IPS-20b (cell line): ENCODE data around the gene TRMT1.
"Not testable (repeated sequence)": the region's sequence is repeated elsewhere in the genome, so short reads cannot be mapped to it uniquely, and the experiment has no call there.

Experiments used
- H3K27ac ChIP-seq: one replicate; pipeline ENCODE4 v1.5.1; 2013; ENCODE audit warnings: low read length
- H3K27me3 ChIP-seq: 2 replicates; pipeline ENCODE4 v1.6.1; 2013; ENCODE audit warnings: mild to moderate bottlenecking, low read length, inconsistent platforms; ENCODE audit not compliant: insufficient read depth
- H3K36me3 ChIP-seq: 2 replicates; pipeline ENCODE4 v1.6.1; 2013; ENCODE audit warnings: low read depth, mild to moderate bottlenecking, inconsistent platforms, low read length, moderate library complexity; ENCODE audit not compliant: insufficient read depth
- H3K4me1 ChIP-seq: 2 replicates; pipeline ENCODE4 v1.6.1; 2013; ENCODE audit warnings: mild to moderate bottlenecking, control low read depth, inconsistent platforms, low read length, moderate library complexity; ENCODE audit not compliant: insufficient read depth
- H3K4me3 ChIP-seq: 2 replicates; pipeline ENCODE4 v1.5.1; 2013; ENCODE audit warnings: mild to moderate bottlenecking, low read length, inconsistent platforms
- H3K9ac ChIP-seq: 2 replicates; pipeline ENCODE4 v1.6.1; 2013; ENCODE audit warnings: low read depth, mild to moderate bottlenecking, inconsistent platforms, low read length, moderate library complexity
- H3K9me3 ChIP-seq: 2 replicates; pipeline ENCODE4 v1.6.1; 2013; ENCODE audit warnings: mild to moderate bottlenecking, low read depth, low read length, inconsistent platforms; ENCODE audit not compliant: insufficient read depth

TRMT1 gene

DNA sequence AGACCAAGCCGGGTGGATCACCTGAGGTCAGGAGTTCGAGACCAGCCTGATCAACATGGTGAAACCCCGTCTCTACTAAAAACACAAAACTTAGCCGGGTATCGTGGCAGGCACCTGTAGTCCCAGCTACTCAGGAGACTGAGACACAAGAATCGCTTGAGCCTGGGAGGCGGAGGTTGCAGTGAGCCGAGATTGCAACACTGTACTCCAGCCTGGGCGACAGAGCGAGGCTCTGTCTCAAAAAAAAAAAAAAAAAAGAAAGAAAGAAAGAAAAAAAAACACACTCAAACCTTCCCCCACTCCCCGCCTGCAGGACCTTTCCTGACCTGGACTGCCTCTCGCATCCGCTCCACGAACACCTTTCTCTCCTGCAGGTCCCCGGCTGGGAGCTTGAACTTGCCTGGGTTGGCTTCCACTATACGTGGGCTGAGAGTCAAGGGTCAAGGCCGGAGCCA lies 32.7 kb upstream of the TRMT1 start:
- not testable (repeated sequence) for H3K27me3 ChIP-seq, H3K27ac ChIP-seq, H3K9me3 ChIP-seq, H3K4me1 ChIP-seq
- Histone ChIP-seq H3K9ac (peak overlapping the region; percentile 97; the same call in 1 of the 2 replicates), H3K4me3 (peak overlapping the region; percentile 98), H3K36me3 (peaks cover 10% of the 10 kb centered on the region)

DNA sequence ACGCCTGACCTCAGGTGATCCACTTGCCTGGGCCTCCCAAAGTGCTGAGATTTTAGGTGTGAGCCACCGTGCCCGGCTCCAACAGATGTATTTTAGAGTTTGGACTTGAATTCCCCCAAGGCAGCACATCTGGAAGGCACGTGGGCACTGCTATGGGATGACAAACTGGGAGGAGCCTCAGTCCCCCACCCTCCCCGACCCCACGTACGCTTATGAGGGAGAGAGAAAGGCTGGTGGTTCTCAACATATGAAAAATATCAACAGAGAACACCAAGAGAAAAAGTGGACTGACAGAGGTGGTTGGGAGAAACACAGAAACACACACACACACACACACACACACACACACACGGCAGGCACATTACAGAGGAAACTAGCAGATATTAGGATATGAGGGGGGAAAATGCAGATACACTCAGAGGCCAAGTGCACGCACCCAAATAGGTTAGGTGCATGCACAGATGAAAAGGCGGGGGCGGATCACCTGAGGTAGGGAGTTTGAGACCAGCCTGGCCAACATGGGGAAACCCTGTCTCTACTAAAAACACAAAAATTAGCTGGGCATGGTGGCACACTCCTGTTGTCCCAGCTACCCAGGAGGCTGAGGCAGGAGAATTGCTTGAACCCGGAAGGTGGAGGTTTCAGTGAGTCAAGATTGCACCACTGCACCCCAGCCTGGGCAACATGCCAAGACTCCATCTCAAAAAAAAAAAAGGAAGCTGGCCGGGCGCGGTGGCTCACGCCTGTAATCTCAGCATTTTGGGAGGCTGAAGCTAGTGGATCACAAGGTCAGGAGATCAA lies 30.4 kb upstream of the TRMT1 start:
- no peaks in the 10 kb centered on the region for H3K4me1 ChIP-seq
- H3K27ac ChIP-seq = no peak overlapping the region
- H3K4me3 ChIP-seq = no peak overlapping the region

DNA sequence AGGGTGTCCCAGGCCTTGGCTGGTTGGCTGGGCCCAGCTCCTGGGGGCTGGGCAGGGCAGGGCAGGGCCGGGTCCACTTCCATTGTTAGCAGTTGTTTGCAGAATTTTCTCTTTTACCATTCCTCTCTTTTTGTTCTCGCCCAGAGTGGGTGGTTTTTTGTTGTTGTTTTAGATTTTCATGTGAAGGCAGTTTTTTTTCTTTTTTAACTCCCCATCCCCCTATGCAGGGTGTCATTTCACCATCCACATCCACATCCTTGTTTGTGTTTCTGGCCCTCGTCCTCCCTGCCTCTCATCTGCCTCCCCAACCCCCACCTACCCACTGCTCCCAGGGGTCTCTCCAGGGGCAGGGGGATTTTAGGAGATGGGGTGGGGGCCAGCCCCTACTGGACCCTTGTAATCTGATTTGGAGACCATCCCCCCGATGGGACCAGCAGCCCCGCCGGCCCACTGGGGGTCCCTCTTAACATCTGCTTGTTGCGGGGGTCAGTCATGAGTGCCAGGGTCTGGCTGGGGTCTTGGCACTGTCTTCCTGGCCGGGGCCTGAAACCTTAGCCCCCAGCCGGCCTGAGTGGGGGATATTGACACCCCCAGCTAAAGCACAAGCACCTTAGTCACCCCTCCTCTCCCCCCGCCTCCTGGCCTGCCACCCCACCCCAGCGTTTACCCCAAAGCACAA lies 23.2 kb upstream of the TRMT1 start:
- Histone ChIP-seq H3K9me3 (no peaks in the 10 kb centered on the region), H3K4me3 (no peak overlapping the region), H3K27me3 (no peaks in the 10 kb centered on the region), H3K27ac (no peak overlapping the region), H3K9ac (no peak overlapping the region), H3K4me1 (no peaks in the 10 kb centered on the region), H3K36me3 (peaks cover 51% of the 10 kb centered on the region)

More for the DNA sequence above, 30.4 kb upstream of the TRMT1 start:
- Histone ChIP-seq H3K27me3 (no peaks in the 10 kb centered on the region), H3K9me3 (no peaks in the 10 kb centered on the region), H3K36me3 (peaks cover 9% of the 10 kb centered on the region), H3K9ac (no peak overlapping the region)

DNA sequence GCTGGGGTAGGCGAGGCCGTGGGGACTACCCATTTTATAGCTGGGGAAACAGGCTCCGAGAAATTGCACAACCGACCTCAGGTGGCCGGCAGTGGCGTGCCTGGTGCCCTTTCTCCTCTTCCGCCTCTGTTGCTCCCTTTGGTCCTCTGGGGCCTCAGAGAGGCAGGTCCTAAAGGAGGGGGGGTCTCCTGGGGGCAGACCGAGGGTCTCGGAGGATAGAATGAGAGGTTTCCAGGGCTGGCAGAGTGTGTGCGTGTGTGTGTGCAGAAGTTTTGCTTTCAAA lies 22.3 kb upstream of the TRMT1 start:
- Histone ChIP-seq H3K27ac (no peak overlapping the region), H3K9me3 (no peaks in the 10 kb centered on the region), H3K36me3 (peaks cover 49% of the 10 kb centered on the region), H3K4me1 (no peaks in the 10 kb centered on the region), H3K27me3 (no peaks in the 10 kb centered on the region), H3K4me3 (no peak overlapping the region), H3K9ac (no peak overlapping the region)

DNA sequence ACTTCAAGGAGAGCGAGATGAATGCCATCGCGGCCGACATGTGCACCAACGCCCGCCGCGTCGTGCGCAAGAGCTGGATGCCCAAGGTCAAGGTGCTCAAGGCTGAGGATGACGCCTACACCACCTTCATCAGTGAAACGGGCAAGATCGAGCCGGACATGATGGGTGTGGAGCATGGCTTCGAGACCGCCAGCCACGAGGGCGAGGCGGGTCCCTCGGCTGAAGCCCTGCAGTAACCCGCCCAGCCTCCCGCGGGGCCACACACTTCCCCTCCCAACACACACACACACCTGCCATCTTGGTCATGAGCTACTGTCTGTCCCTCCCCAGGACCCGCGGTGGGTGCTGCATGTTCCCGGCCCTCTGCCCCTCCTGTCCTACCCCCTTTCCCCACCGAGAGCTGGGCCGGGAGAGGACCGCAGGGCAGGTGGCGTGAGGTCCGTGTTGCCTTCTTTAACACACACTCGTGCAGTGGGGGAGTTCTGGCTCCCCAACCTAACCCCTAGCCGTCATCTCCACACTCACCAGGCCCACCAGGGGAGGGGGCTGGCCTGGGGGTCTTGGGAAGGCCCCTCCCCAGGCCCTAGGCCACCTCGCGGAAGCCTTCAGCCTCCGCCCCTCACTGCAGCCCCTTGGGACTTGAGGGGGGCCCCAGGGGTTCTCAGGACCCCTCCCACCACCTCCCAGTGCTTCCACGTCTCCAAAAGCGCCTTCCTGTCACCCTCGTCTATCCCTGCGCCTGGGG lies 21.8 kb upstream of the TRMT1 start:
- Histone ChIP-seq H3K27me3 (no peaks in the 10 kb centered on the region), H3K9me3 (no peaks in the 10 kb centered on the region), H3K4me3 (no peak overlapping the region), H3K9ac (no peak overlapping the region), H3K27ac (no peak overlapping the region), H3K36me3 (peaks cover 54% of the 10 kb centered on the region), H3K4me1 (no peaks in the 10 kb centered on the region)

DNA sequence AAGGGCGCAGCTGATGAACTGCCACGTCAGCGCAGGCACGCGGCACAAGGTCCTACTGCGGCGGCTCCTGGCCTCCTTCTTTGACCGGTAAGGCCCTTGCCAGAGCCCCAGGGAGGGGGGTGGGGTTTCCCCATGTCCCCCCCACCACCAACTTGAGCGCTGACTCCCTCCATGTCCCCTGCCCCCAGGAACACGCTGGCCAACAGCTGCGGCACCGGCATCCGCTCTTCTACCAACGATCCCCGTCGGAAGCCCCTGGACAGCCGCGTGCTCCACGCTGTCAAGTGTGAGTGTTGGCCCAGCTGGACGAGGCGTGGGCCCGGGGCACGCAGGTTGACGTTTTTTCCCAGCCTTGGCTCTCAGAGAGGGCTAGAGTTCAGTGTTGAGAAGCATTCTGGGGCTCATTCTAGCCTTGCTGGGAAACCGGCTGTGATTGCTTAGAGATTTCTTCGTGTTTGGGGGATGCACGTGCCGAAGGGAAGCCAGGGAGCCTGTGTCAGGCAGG lies 20.8 kb upstream of the TRMT1 start:
- no peaks in the 10 kb centered on the region for H3K9me3 ChIP-seq
- no peak overlapping the region for H3K27ac ChIP-seq
- no peak overlapping the region for H3K9ac ChIP-seq
- peaks cover 55% of the 10 kb centered on the region for H3K36me3 ChIP-seq
- no peaks in the 10 kb centered on the region for H3K27me3 ChIP-seq
- H3K4me1 ChIP-seq = no peaks in the 10 kb centered on the region
- no peak overlapping the region for H3K4me3 ChIP-seq

DNA sequence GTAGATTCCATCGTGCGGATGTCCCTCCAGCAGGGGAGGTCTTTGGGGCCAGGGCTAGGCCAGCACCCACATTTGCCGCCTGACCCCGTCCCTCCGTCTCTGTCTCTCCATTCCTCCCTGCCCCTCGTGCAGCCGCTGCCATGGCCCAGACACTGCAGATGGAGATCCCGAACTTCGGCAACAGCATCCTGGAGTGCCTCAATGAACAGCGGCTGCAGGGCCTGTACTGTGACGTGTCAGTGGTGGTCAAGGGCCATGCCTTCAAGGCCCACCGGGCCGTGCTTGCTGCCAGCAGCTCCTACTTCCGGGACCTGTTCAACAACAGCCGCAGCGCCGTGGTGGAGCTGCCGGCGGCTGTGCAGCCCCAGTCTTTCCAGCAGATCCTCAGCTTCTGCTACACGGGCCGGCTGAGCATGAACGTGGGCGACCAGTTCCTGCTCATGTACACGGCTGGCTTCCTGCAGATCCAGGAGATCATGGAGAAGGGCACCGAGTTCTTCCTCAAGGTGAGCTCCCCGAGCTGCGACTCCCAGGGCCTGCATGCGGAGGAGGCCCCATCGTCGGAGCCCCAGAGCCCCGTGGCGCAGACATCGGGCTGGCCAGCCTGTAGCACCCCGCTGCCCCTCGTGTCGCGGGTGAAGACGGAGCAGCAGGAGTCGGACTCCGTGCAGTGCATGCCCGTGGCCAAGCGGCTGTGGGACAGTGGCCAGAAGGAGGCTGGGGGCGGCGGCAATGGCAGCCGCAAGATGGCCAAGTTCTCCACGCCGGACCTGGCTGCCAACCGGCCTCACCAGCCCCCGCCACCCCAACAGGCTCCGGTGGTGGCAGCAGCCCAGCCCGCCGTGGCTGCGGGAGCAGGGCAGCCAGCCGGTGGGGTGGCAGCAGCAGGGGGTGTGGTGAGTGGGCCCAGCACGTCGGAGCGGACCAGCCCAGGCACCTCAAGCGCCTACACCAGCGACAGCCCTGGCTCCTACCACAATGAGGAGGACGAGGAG lies 18.8 kb upstream of the TRMT1 start:
- no peaks in the 10 kb centered on the region for H3K4me1 ChIP-seq
- H3K9me3 ChIP-seq = no peaks in the 10 kb centered on the region
- no peak overlapping the region for H3K9ac ChIP-seq
- peaks cover 55% of the 10 kb centered on the region for H3K36me3 ChIP-seq
- H3K27me3 ChIP-seq = no peaks in the 10 kb centered on the region
- no peak overlapping the region for H3K4me3 ChIP-seq
- H3K27ac ChIP-seq = no peak overlapping the region

DNA sequence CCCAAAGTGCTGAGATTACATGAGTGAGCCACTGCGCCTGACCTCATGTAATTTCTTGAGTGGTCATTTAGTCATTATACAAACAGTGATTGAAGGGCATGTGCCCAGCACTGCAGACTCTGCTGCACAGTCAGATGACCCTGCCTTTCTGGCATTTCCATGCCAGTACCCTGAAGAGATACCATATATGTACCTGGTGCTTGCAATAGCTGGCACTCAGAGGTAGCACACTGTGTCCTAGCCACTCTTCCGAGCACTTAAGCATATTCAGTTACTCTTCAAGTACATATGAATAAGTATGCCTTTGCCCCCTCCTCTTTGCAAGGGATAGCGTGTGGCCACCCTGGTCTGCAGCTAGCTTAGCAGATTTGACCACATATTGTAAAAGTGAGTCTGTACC lies 18.1 kb upstream of the TRMT1 start:
- Histone ChIP-seq H3K36me3 (peaks cover 55% of the 10 kb centered on the region), H3K4me3 (no peak overlapping the region), H3K27me3 (no peaks in the 10 kb centered on the region), H3K27ac (no peak overlapping the region), H3K9ac (no peak overlapping the region), H3K9me3 (no peaks in the 10 kb centered on the region), H3K4me1 (no peaks in the 10 kb centered on the region)

DNA sequence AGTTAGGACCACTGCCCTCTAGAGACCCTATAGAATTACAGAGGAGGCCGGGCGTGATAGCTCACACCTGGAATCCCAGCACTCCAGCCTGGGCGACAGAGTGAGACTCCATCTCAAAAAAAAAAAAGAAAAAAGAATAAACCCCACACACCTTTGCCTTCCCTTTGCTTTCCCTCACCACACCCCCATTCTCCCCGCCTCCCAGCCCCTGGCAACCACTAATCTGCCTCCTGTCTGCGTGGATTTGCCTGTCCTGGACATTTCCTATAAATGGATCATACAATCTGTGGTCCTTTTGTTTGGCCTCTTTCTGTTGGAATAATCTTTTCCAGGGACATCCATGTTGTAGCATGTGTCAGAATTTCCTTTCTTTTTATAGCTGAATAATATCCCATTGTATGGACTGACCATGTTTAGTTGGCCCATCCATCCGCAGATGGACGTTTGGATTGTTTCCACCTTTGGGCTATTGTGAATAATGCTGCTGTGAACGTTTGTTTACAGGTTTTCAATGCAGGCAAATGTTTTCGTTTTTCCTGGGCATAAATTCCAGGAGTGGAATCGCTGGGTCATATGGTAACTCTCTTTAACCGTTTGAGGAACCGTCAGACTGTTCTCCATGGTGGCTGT lies 16.8 kb upstream of the TRMT1 start:
- Histone ChIP-seq H3K27ac (no peak overlapping the region), H3K4me3 (no peak overlapping the region), H3K9me3 (no peaks in the 10 kb centered on the region; the same call in 1 of the 2 replicates), H3K27me3 (no peaks in the 10 kb centered on the region), H3K9ac (no peak overlapping the region), H3K4me1 (no peaks in the 10 kb centered on the region), H3K36me3 (peaks cover 48% of the 10 kb centered on the region)

DNA sequence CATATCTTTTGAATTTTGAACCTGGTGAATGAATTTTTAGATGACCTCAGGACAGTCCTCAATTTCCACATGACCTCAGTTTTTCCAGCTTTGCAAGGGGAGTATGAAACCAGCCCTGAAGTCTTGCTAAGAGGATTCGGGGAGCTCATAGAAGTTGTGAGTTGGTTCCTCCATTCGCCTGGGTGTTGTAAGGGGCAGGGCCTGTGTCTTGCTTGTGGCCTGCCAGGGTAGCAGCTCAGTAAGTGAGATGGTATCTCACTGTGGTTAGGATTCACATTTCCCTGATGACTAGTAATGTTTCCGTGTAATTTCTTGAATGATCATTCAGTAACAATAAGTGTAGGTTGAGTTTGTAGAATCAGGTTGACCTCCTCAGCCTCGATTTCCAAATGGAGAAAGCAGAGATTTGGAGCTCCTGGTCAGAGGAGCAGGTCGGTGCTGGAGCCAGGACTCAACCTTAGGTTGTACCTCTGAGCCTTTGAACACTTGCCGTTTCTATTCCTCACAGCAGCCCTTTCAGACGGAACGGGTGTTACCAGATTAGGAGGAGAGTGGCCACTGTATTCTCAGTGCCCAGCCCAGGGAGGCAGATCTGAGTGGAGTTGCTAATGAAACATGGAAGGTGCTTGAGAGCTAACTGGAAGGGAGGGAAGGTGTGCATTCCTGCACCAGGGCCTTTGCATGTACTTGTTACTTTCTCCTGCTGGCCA lies 16.1 kb upstream of the TRMT1 start:
- H3K4me1 ChIP-seq = no peaks in the 10 kb centered on the region
- no peak overlapping the region for H3K27ac ChIP-seq
- H3K9me3 ChIP-seq = no peaks in the 10 kb centered on the region; the same call in 1 of the 2 replicates
- no peak overlapping the region for H3K4me3 ChIP-seq
- H3K9ac ChIP-seq = no peak overlapping the region
- H3K36me3 ChIP-seq = peaks cover 41% of the 10 kb centered on the region
- no peaks in the 10 kb centered on the region for H3K27me3 ChIP-seq
